Smooth muscle cell of the coronary artery (primary cell): ENCODE data around the gene RTCB. TPM values are rescaled to one million over a fixed set of nuclear protein-coding genes. Genes with fewer than 3 reads are reported as not detected.

Source experiments
- total RNA-seq: library from RNA; depleted of rRNA; stranded (reverse); fragments of >200 nt; gene quantifications from 2 replicates; pipeline ENCODE4 v1.2.3, GENCODE V29; 2014; ENCODE audit warnings: low replicate concordance

The RTCB gene
- 137 and 139 TPM in 2 replicates for total RNA-seq

GRCh38 chr22:32411829-32412592 lies at the start of gene RTCB:
RTCB (minus strand) TSS chr22:32412247; CDS start chr22:32412156, 91 bp downstream.

GRCh38 chr22:32357567-32357966 lies 54.5 kb downstream of the RTCB start, which contains the start of gene RFPL3:
RFPL3 (plus strand) TSS chr22:32357867; CDS start chr22:32358072, 205 bp downstream.

Other genes with a start within 250 kb of the RTCB start
- gene RFPL2, start 207.2 kb downstream of the RTCB start, total RNA-seq, result not detected in 2 replicates
- not detected in 2 replicates for gene SLC5A4, start 156.9 kb downstream of the RTCB start, total RNA-seq
- not detected in 2 replicates for gene RFPL3, start 54.4 kb downstream of the RTCB start, total RNA-seq
- gene BPIFC, start 52.2 kb upstream of the RTCB start, total RNA-seq, result not detected in 2 replicates
- gene FBXO7, start 62.6 kb upstream of the RTCB start, total RNA-seq, result 38.0 and 39.3 TPM in 2 replicates